Stomach (tissue), 9 donors: ENCODE results near the gene THSD4. TPM values are rescaled to one million over a fixed set of nuclear protein-coding genes. Genes with fewer than 3 reads are reported as not detected.

ENCODE experiments used
- DNase-seq, 2 donors: peaks; one replicate each; pipeline versions ENCODE4 v3.0.0 to v3.0.0-alpha.2; 2013 to 2019
- H3K27ac ChIP-seq, 5 donors: fragments of 200-600 bp in 4 of 5; sonication (generic) in 4 of 5; one replicate each; pipeline ENCODE4 v1.5.1; 2013 to 2019; ENCODE audit warnings: mild to moderate bottlenecking in 1 of 5, moderate library complexity in 1 of 5
- H3K27me3 ChIP-seq, 3 donors: fragments of 200-600 bp; sonication (generic); one replicate each; pipeline ENCODE4 v1.5.1; 2017 to 2019; ENCODE audit warnings: mixed run types in 1 of 3
- H3K36me3 ChIP-seq, 4 donors: fragments of 200-600 bp; sonication (generic); 1 replicate in 3 of 4; 2 replicates in 1 of 4; pipeline ENCODE4 v1.5.1; 2016 to 2019
- H3K4me1 ChIP-seq, 4 donors: fragments of 200-600 bp; sonication (generic); one replicate each; pipeline ENCODE4 v1.5.1; 2016 to 2019
- H3K4me3 ChIP-seq, 4 donors: fragments of 200-600 bp; sonication (generic) in 3 of 4; one replicate each; pipeline ENCODE4 v1.5.1; 2016 to 2019; ENCODE audit warnings: mild to moderate bottlenecking in 1 of 4
- H3K9me3 ChIP-seq, 4 donors: fragments of 200-600 bp; sonication (generic); one replicate each; pipeline ENCODE4 v1.5.1; 2016 to 2019
- CTCF ChIP-seq, 7 experiments: fragments of 450-650 bp in 4 of 7; fragments of 200-600 bp in 3 of 7; sonication (generic) in 3 of 7; IDR thresholded peaks; one replicate each; pipeline ENCODE4 v1.5.1; 2016 to 2019; ENCODE audit warnings: antibody characterized with exemption in 7 of 7, control low read depth in 2 of 7, mild to moderate bottlenecking in 1 of 7
- EP300 ChIP-seq: sonication (generic); formaldehyde crosslinking; IDR thresholded peaks from one replicate; pipeline ENCODE4 v1.6.1; 2017; ENCODE audit warnings: antibody characterized with exemption
- POLR2A ChIP-seq, 4 donors: fragments of 450-650 bp; IDR thresholded peaks; one replicate each; pipeline ENCODE4 v1.6.1; 2016; ENCODE audit warnings: antibody characterized with exemption in 4 of 4, control low read depth in 2 of 4, mild to moderate bottlenecking in 1 of 4, moderate library complexity in 1 of 4
- POLR2AphosphoS5 ChIP-seq, 3 donors: sonication (generic); formaldehyde crosslinking; IDR thresholded peaks; one replicate each; pipeline ENCODE4 v1.6.1; 2016; ENCODE audit warnings: antibody characterized with exemption in 3 of 3
- WGBS, 5 donors: extraction: QIAGEN DNeasy Blood & Tissue Kit in 3 of 5; methylation state at CpG; one replicate each; pipeline versions ENCODE4 v1.1.5 to v1.1.7; 2013 to 2018; 5-methylcytosine and 5-hydroxymethylcytosine counted together
- intact Hi-C: fragments of 100-400 bp; cut with DNase I; formaldehyde crosslinking; loops from one replicate; pipeline ENCODE4 v1.15.1; 2023; ENCODE audit warnings: low total_unique reads
- polyA plus RNA-seq, 3 donors: library from polyadenylated mRNA; stranded (reverse); fragments of 200-250 nt; gene quantifications; one replicate each; pipeline ENCODE4 v1.2.3, GENCODE V29; 2013
- total RNA-seq, 5 donors: library from RNA; depleted of rRNA; stranded (reverse); fragments of >200 nt; gene quantifications; one replicate each; pipeline versions ENCODE4 v1.1.0 to v1.2.3, GENCODE V29; 2014 to 2016
- donor health status: healthy with polysubstance abuse.
- donor health status: Bipolar disorder and iron deficiency.
- donor health status: healthy.

Gene THSD4
- total and polyA plus RNA-seq, 8 donors = 1.8 to 79.4 (median 22.0) TPM

- H3K9me3 ChIP-seq = no peaks in the 10 kb centered on the region
- TF ChIP-seq EP300 (no peak), CTCF (IDR thresholded peaks at IDR 0.05) (no peak), POLR2AphosphoS5 (IDR thresholded peaks at IDR 0.05) (no peak), POLR2A (IDR thresholded peaks at IDR 0.05) (no peak)
- H3K27me3 ChIP-seq = no peaks in the 10 kb centered on the region
- WGBS, 5 donors = 80 to 95% (median 91%) methylated on average over 2 of the region's 2 CpGs
- peaks cover 0 to 2% (median 0%) of the 10 kb centered on the region in 4 donors for H3K4me1 ChIP-seq
- no peak for DNase-seq
- no peaks in the 10 kb centered on the region for H3K36me3 ChIP-seq
- H3K27ac ChIP-seq = no peak overlapping the region
- H3K4me3 ChIP-seq = no peak overlapping the region
- intact Hi-C loops = no loop called here
Measured at GRCh38 chr15:71627188-71627587, 511.9 kb downstream of the THSD4 start.

GRCh38 chr15:71627604-71628003 lies 512.3 kb downstream of the THSD4 start:
- intact Hi-C loops = no loop called here

GRCh38 chr15:71628988-71629770 lies 513.9 kb downstream of the THSD4 start:
- Histone ChIP-seq H3K9me3 (no peaks in the 10 kb centered on the region), H3K4me3 (no peak overlapping the region), H3K27ac (no peak overlapping the region), H3K27me3 (no peaks in the 10 kb centered on the region), H3K36me3 (no peaks in the 10 kb centered on the region), H3K4me1 (peaks cover 0 to 10% (median 0%) of the 10 kb centered on the region in 4 donors)
- DNase-seq = no peak
- TF ChIP-seq EP300 (no peak), POLR2AphosphoS5 (IDR thresholded peaks at IDR 0.05) (no peak), CTCF (IDR thresholded peaks at IDR 0.05) (no peak), POLR2A (IDR thresholded peaks at IDR 0.05) (no peak)
- intact Hi-C loops = no loop called here
- WGBS, 5 donors = 69 to 83% (median 80%) methylated on average over 10 to 11 of the region's 11 CpGs

More at GRCh38 chr15:71627604-71628003, 512.3 kb downstream of the THSD4 start:
- no peaks in the 10 kb centered on the region for H3K36me3 ChIP-seq
- no peaks in the 10 kb centered on the region for H3K9me3 ChIP-seq
- no peak overlapping the region for H3K27ac ChIP-seq
- 83 to 89% (median 88%) methylated on average over 3 of the region's 3 CpGs for WGBS, 5 donors
- DNase-seq = no peak
- H3K4me1 ChIP-seq = peaks cover 0 to 6% (median 0%) of the 10 kb centered on the region in 4 donors
- H3K4me3 ChIP-seq = no peak overlapping the region
- H3K27me3 ChIP-seq = no peaks in the 10 kb centered on the region
- no peak for TF ChIP-seq CTCF (IDR thresholded peaks at IDR 0.05)
- TF ChIP-seq POLR2A (IDR thresholded peaks at IDR 0.05) = no peak
- no peak for TF ChIP-seq EP300
- TF ChIP-seq POLR2AphosphoS5 (IDR thresholded peaks at IDR 0.05) = no peak

GRCh38 chr15:71629781-71630474 lies 514.7 kb downstream of the THSD4 start:
- H3K36me3 ChIP-seq = no peaks in the 10 kb centered on the region
- WGBS, 5 donors = 65 to 77% (median 67%) methylated on average over 9 of the region's 9 CpGs
- no peak overlapping the region for H3K27ac ChIP-seq
- H3K27me3 ChIP-seq = no peaks in the 10 kb centered on the region
- H3K4me1 ChIP-seq = peaks cover 0 to 10% (median 2%) of the 10 kb centered on the region in 4 donors
- TF ChIP-seq POLR2A (IDR thresholded peaks at IDR 0.05) (no peak), POLR2AphosphoS5 (IDR thresholded peaks at IDR 0.05) (no peak), EP300 (no peak), CTCF (IDR thresholded peaks at IDR 0.05) (no peak)
- DNase-seq = peak in 1 of 2 donors; percentile 50
- no peak overlapping the region for H3K4me3 ChIP-seq
- no peaks in the 10 kb centered on the region for H3K9me3 ChIP-seq
- intact Hi-C loops = no loop called here
